Measurements from ENCODE around the gene CCDC186.

GRCh38 chr10:114174695-114175188 is 739 bp upstream of the CCDC186 start:
- TF ChIP-seq, protein P1, sequence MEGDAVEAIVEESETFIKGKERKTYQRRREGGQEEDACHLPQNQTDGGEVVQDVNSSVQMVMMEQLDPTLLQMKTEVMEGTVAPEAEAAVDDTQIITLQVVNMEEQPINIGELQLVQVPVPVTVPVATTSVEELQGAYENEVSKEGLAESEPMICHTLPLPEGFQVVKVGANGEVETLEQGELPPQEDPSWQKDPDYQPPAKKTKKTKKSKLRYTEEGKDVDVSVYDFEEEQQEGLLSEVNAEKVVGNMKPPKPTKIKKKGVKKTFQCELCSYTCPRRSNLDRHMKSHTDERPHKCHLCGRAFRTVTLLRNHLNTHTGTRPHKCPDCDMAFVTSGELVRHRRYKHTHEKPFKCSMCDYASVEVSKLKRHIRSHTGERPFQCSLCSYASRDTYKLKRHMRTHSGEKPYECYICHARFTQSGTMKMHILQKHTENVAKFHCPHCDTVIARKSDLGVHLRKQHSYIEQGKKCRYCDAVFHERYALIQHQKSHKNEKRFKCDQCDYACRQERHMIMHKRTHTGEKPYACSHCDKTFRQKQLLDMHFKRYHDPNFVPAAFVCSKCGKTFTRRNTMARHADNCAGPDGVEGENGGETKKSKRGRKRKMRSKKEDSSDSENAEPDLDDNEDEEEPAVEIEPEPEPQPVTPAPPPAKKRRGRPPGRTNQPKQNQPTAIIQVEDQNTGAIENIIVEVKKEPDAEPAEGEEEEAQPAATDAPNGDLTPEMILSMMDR (IDR thresholded peaks at IDR 0.05): no peak
- TF ChIP-seq EP300 (IDR thresholded peaks at IDR 0.05) (no peak), POLR2A (IDR thresholded peaks at IDR 0.05) (no peak)
